ENCODE results near the gene SMKR1. TPM values are rescaled to one million over a fixed set of nuclear protein-coding genes. Genes with fewer than 3 reads are reported as not detected.

SMKR1 gene
- total RNA-seq, 1 experiment from 2014 or later = 1.4 TPM

- Histone ChIP-seq H3K4me3 (ENCODE audit: low read depth in 2 of 2, low read length in 2 of 2) (no peak overlapping the region), H3K36me3 (ENCODE audit: control insufficient read depth, insufficient read depth, low read length) (no peaks in the 10 kb centered on the region), H3K9me3 (ENCODE audit: control insufficient read depth, insufficient read depth, low read depth, low read length) (no peaks in the 10 kb centered on the region), H3K27ac (ENCODE audit: low read length) (no peak overlapping the region), H3K27me3 (ENCODE audit: control insufficient read depth, insufficient read depth, low read length) (no peaks in the 10 kb centered on the region), H3K4me1 (ENCODE audit: control insufficient read depth, insufficient read depth, low read length) (no peaks in the 10 kb centered on the region)
- CTCF ChIA-PET = no interaction called here
- ATAC-seq (peak; percentile 56; the same call in 1 of the 2 replicates), DNase-seq (ENCODE audit: low read depth, low spot score) (peak; percentile 53)
- TF ChIP-seq REST (IDR thresholded peaks at IDR 0.05; ENCODE audit: insufficient read depth in 1 of 2, low read depth in 2 of 2, low read length in 1 of 2) (no peak), TCF7L2 (IDR thresholded peaks at IDR 0.05; ENCODE audit: low read depth, low read length) (no peak), POLR2AphosphoS5 (IDR thresholded peaks at IDR 0.05; ENCODE audit: low read depth, low read length) (no peak), SIN3A (IDR thresholded peaks at IDR 0.05; ENCODE audit: borderline replicate concordance, insufficient read depth, low read depth, low read length) (no peak)
- TF ChIP-seq, protein P1, sequence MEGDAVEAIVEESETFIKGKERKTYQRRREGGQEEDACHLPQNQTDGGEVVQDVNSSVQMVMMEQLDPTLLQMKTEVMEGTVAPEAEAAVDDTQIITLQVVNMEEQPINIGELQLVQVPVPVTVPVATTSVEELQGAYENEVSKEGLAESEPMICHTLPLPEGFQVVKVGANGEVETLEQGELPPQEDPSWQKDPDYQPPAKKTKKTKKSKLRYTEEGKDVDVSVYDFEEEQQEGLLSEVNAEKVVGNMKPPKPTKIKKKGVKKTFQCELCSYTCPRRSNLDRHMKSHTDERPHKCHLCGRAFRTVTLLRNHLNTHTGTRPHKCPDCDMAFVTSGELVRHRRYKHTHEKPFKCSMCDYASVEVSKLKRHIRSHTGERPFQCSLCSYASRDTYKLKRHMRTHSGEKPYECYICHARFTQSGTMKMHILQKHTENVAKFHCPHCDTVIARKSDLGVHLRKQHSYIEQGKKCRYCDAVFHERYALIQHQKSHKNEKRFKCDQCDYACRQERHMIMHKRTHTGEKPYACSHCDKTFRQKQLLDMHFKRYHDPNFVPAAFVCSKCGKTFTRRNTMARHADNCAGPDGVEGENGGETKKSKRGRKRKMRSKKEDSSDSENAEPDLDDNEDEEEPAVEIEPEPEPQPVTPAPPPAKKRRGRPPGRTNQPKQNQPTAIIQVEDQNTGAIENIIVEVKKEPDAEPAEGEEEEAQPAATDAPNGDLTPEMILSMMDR (IDR thresholded peaks at IDR 0.05) = no peak
- in situ Hi-C loops (cut with HindIII; ENCODE audit: low pct_unique_long_range_greater_than_20kb, low sequenced_read_pairs) = no loop called here
- intact Hi-C loops (cut with micrococcal nuclease; ENCODE audit: unreplicated experiment) = no loop called here
- BruUV-seq (replicated peaks) = no TSS peak
- POLR2A ChIA-PET = no interaction called here
Measured at GRCh38 chr7:129494041-129494440, 8.3 kb upstream of the SMKR1 start.

DNA sequence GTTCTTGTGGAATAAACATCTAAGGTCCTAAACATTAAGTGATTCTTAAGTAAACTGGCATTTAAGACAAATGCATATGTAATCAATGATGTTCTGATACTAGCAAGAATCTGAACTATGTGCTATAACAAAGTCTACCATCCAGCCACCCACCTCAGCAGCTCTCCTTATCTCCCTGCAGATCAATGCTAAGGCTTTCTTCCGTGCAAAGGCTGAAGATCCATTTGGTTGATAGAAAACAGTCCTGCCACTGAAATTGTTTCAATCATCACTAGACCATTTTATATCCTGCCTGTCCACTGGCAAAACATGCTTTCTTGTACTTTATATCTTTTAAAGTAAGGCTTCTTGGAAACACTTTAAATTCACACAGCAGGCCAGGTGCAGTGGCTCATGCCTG is 6.3 kb upstream of the SMKR1 start:
- Histone ChIP-seq H3K9me3 (ENCODE audit: control insufficient read depth, insufficient read depth, low read depth, low read length) (no peaks in the 10 kb centered on the region), H3K4me3 (ENCODE audit: low read depth in 2 of 2, low read length in 2 of 2) (no peak overlapping the region), H3K36me3 (ENCODE audit: control insufficient read depth, insufficient read depth, low read length) (no peaks in the 10 kb centered on the region), H3K27ac (ENCODE audit: low read length) (no peak overlapping the region), H3K27me3 (ENCODE audit: control insufficient read depth, insufficient read depth, low read length) (no peaks in the 10 kb centered on the region), H3K4me1 (ENCODE audit: control insufficient read depth, insufficient read depth, low read length) (no peaks in the 10 kb centered on the region)
- ATAC-seq (no peak), DNase-seq (ENCODE audit: low read depth, low spot score) (no peak)
- POLR2A ChIA-PET = no interaction called here
- BruUV-seq (replicated peaks) = no TSS peak
- CTCF ChIA-PET = no interaction called here
- TF ChIP-seq REST (IDR thresholded peaks at IDR 0.05; ENCODE audit: insufficient read depth in 1 of 2, low read depth in 2 of 2, low read length in 1 of 2) (no peak), TCF7L2 (IDR thresholded peaks at IDR 0.05; ENCODE audit: low read depth, low read length) (no peak), POLR2AphosphoS5 (IDR thresholded peaks at IDR 0.05; ENCODE audit: low read depth, low read length) (no peak), SIN3A (IDR thresholded peaks at IDR 0.05; ENCODE audit: borderline replicate concordance, insufficient read depth, low read depth, low read length) (no peak)
- TF ChIP-seq, protein P1 (IDR thresholded peaks at IDR 0.05) = no peak
- intact Hi-C loops (cut with micrococcal nuclease; ENCODE audit: unreplicated experiment) (no loop called here), in situ Hi-C loops (cut with HindIII; ENCODE audit: low pct_unique_long_range_greater_than_20kb, low sequenced_read_pairs) (no loop called here)

All from Panc1 (cell line).